H1 (cell line): ENCODE measurements around the gene MYL9. TPM values are rescaled to one million over a fixed set of nuclear protein-coding genes. Genes with fewer than 3 reads are reported as not detected.

ENCODE experiments used
- CTCF ChIA-PET: fragments of 300-600 bp; sonication (Branson Sonifier 250); formaldehyde crosslinking; loops from one replicate; lab custom pipeline; 2021; ENCODE audit not compliant: partially characterized antibody; lab: Charles Lee
- POLR2A ChIA-PET: fragments of 300-600 bp; sonication (Branson Sonifier 250); formaldehyde crosslinking; loops from one replicate; lab custom pipeline; 2021; ENCODE audit warnings: inconsistent platforms; ENCODE audit not compliant: partially characterized antibody; lab: Charles Lee
- DNase-seq, 2 experiments: peaks; one replicate each; pipeline versions ENCODE4 v3.0.0 to v3.0.0-alpha.2; 2010 to 2022; ENCODE audit warnings: low spot score in 2 of 2, low read depth in 1 of 2, mixed read lengths in 1 of 2
- FAIRE-seq: peaks from 2 replicates; lab custom pipeline; 2011; peaks lifted over from hg19 to GRCh38; lab: Jason Lieb, UNC
- H2AFZ ChIP-seq: 2 replicates; pipeline ENCODE4 v1.8.1; 2012; ENCODE audit warnings: low read length, inconsistent platforms
- H2AK5ac ChIP-seq: 2 replicates; pipeline ENCODE4 v1.6.1; 2013; ENCODE audit warnings: low read depth, low read length
- H2BK120ac ChIP-seq: replicated peaks from 2 replicates; pipeline ENCODE3; 2013; ENCODE audit warnings: low read depth, low read length, inconsistent platforms
- H2BK12ac ChIP-seq: 2 replicates; pipeline ENCODE4 v1.6.1; 2013; ENCODE audit warnings: low read depth, low read length
- H2BK15ac ChIP-seq: 2 replicates; pipeline ENCODE4 v1.6.1; 2013; ENCODE audit warnings: low read length
- H2BK20ac ChIP-seq: 2 replicates; pipeline ENCODE4 v1.6.1; 2013; ENCODE audit warnings: low read length
- H2BK5ac ChIP-seq: 2 replicates; pipeline ENCODE4 v1.6.1; 2013; ENCODE audit warnings: low read depth, low read length
- H3K14ac ChIP-seq: 2 replicates; pipeline ENCODE4 v1.6.1; 2013; ENCODE audit warnings: inconsistent platforms; ENCODE audit not compliant: insufficient read length
- H3K18ac ChIP-seq: 2 replicates; pipeline ENCODE4 v1.6.1; 2013; ENCODE audit warnings: low read length; ENCODE audit errors: extremely low read depth
- H3K23ac ChIP-seq: 2 replicates; pipeline ENCODE4 v1.6.1; 2013; ENCODE audit warnings: inconsistent platforms; ENCODE audit not compliant: insufficient read length
- H3K23me2 ChIP-seq: 2 replicates; pipeline ENCODE4 v1.6.1; 2013; ENCODE audit warnings: low read depth, low read length
- H3K27ac ChIP-seq: 2 replicates; pipeline ENCODE4 v1.6.1; 2011; ENCODE audit warnings: low read depth, low read length, inconsistent platforms
- H3K27me3 ChIP-seq, 4 experiments: replicated peaks in 1 of 4; 1 replicate in 1 of 4; 2 replicates in 3 of 4; pipeline versions ENCODE4 v1.6.1 to v1.8.1; 2011 to 2013; ENCODE audit warnings: low read length in 3 of 4, mild to moderate bottlenecking in 3 of 4, inconsistent platforms in 2 of 4, mixed read lengths in 2 of 4, moderate library complexity in 1 of 4; ENCODE audit not compliant: control insufficient read depth in 3 of 4, insufficient read depth in 3 of 4; ENCODE audit errors: extremely low read depth in 1 of 4
- H3K36me3 ChIP-seq, 4 experiments: 2 replicates each; pipeline versions ENCODE4 v1.6.1 to v1.8.1; 2011 to 2013; ENCODE audit warnings: mild to moderate bottlenecking in 4 of 4, low read length in 3 of 4, moderate library complexity in 2 of 4, control low read depth in 1 of 4, inconsistent platforms in 1 of 4; ENCODE audit not compliant: insufficient read depth in 4 of 4, control insufficient read depth in 2 of 4
- H3K4ac ChIP-seq: replicated peaks from 2 replicates; pipeline ENCODE3; 2013; ENCODE audit warnings: low read length, low read depth, mixed read lengths, inconsistent platforms; ENCODE audit not compliant: insufficient read length
- H3K4me1 ChIP-seq, 4 experiments: replicated peaks in 1 of 4; 1 replicate in 1 of 4; 2 replicates in 3 of 4; pipeline versions ENCODE4 v1.6.1 to v1.8.1; 2011 to 2013; ENCODE audit warnings: low read length in 3 of 4, inconsistent platforms in 2 of 4, mixed read lengths in 1 of 4; ENCODE audit not compliant: insufficient read depth in 4 of 4, control insufficient read depth in 3 of 4
- H3K4me2 ChIP-seq, 2 experiments: 2 replicates each; pipeline versions ENCODE4 v1.6.1 to v1.8.1; 2011 to 2013; ENCODE audit warnings: low read depth in 2 of 2, low read length in 2 of 2, control low read depth in 1 of 2, inconsistent platforms in 1 of 2, mild to moderate bottlenecking in 1 of 2; ENCODE audit not compliant: insufficient read depth in 1 of 2
- H3K4me3 ChIP-seq, 4 experiments: fragments of 200-600, 300-600 bp in 1 of 4; sonication (generic), shearing (Covaris generic), sonication (Bioruptor Twin) in 1 of 4; 2 replicates each; pipeline versions ENCODE4 v1.5.1 to v1.8.1; 2011 to 2016; ENCODE audit warnings: low read length in 4 of 4, low read depth in 3 of 4, control low read depth in 2 of 4, inconsistent platforms in 2 of 4, mild to moderate bottlenecking in 2 of 4, mixed read lengths in 1 of 4, moderate library complexity in 1 of 4; ENCODE audit not compliant: insufficient read depth in 2 of 4; ENCODE audit errors: extremely low read depth in 1 of 4
- H3K56ac ChIP-seq: replicated peaks from 2 replicates; pipeline ENCODE3; 2013; ENCODE audit warnings: low read depth, mild to moderate bottlenecking, mixed read lengths, low read length, inconsistent platforms; ENCODE audit not compliant: insufficient read length
- H3K79me1 ChIP-seq: 2 replicates; pipeline ENCODE4 v1.6.1; 2013; ENCODE audit warnings: low read depth, low read length, control low read depth
- H3K79me2 ChIP-seq, 2 experiments: 2 replicates each; pipeline versions ENCODE4 v1.6.1 to v1.8.1; 2012 to 2013; ENCODE audit warnings: low read length in 2 of 2, mild to moderate bottlenecking in 2 of 2, inconsistent platforms in 1 of 2; ENCODE audit not compliant: insufficient read depth in 2 of 2, control insufficient read depth in 1 of 2
- H3K9ac ChIP-seq, 4 experiments: replicated peaks in 1 of 4; 1 replicate in 1 of 4; 2 replicates in 3 of 4; pipeline versions ENCODE4 v1.6.1 to v1.8.1; 2011 to 2013; ENCODE audit warnings: low read depth in 3 of 4, low read length in 3 of 4, control low read depth in 2 of 4, mild to moderate bottlenecking in 2 of 4, moderate library complexity in 2 of 4, inconsistent platforms in 1 of 4; ENCODE audit errors: extremely low read depth in 1 of 4
- H3K9me3 ChIP-seq, 2 experiments: 2 replicates each; pipeline versions ENCODE4 v1.6.1 to v1.8.1; 2012 to 2013; ENCODE audit warnings: mild to moderate bottlenecking in 2 of 2, moderate library complexity in 2 of 2, control low read depth in 1 of 2, inconsistent platforms in 1 of 2, low read depth in 1 of 2, low read length in 1 of 2, mixed read lengths in 1 of 2; ENCODE audit not compliant: insufficient read depth in 2 of 2
- H4K20me1 ChIP-seq, 2 experiments: replicated peaks in 1 of 2; 2 replicates each; pipeline versions ENCODE3 to v1.8.1; 2011 to 2013; ENCODE audit warnings: inconsistent platforms in 2 of 2, low read length in 2 of 2, mild to moderate bottlenecking in 1 of 2; ENCODE audit not compliant: insufficient read depth in 2 of 2, control insufficient read depth in 1 of 2
- H4K5ac ChIP-seq: 2 replicates; pipeline ENCODE4 v1.6.1; 2013; ENCODE audit warnings: low read length, low read depth, mixed read lengths, inconsistent platforms; ENCODE audit not compliant: insufficient read length
- H4K8ac ChIP-seq: 2 replicates; pipeline ENCODE4 v1.8.0; 2013; ENCODE audit warnings: mild to moderate bottlenecking, moderate library complexity, low read length, inconsistent platforms; ENCODE audit not compliant: insufficient read depth; ENCODE audit errors: extremely low read depth
- H4K91ac ChIP-seq: replicated peaks from 2 replicates; pipeline ENCODE3; 2013; ENCODE audit warnings: low read length, mixed read lengths, inconsistent platforms; ENCODE audit not compliant: insufficient read length
- CBX8 ChIP-seq: fragments of 300-800, 300-1000 bp; sonication (generic); IDR thresholded peaks from 2 replicates; pipeline ENCODE4 v1.7.1; 2016; ENCODE audit warnings: low read depth, low read length, borderline replicate concordance
- FOSL1 ChIP-seq: IDR thresholded peaks from 2 replicates; pipeline ENCODE4 v1.6.1; 2011; ENCODE audit warnings: mild to moderate bottlenecking, low read depth, low read length, moderate library complexity; ENCODE audit not compliant: insufficient read depth
- HDAC6 ChIP-seq: IDR thresholded peaks from one replicate; pipeline ENCODE4 v1.7.1; 2012; ENCODE audit warnings: low read depth, mild to moderate bottlenecking, inconsistent platforms, low read length, moderate library complexity
- JUN ChIP-seq: IDR thresholded peaks from 2 replicates; pipeline ENCODE4 v1.6.1; 2011; ENCODE audit warnings: low read depth, mild to moderate bottlenecking, improper control_type of control experiment, low read length
- PHF8 ChIP-seq: fragments of 200-600 bp; sonication (generic); conservative IDR thresholded peaks from 2 replicates; pipeline ENCODE4 v1.7.1; 2012; ENCODE audit warnings: low read depth, mild to moderate bottlenecking, inconsistent platforms, low read length, moderate library complexity
- RBBP5 ChIP-seq: IDR thresholded peaks from 2 replicates; pipeline ENCODE4 v1.7.1; 2012; ENCODE audit warnings: low read depth, mild to moderate bottlenecking, inconsistent platforms, low read length, moderate library complexity, borderline replicate concordance
- SAP30 ChIP-seq: fragments of 300-600 bp; sonication (generic); IDR thresholded peaks from 2 replicates; pipeline ENCODE4 v1.7.1; 2012; ENCODE audit warnings: low read length, moderate library complexity, mild to moderate bottlenecking, inconsistent platforms; ENCODE audit not compliant: insufficient read depth, insufficient replicate concordance
- SIN3A ChIP-seq, 2 experiments: IDR thresholded peaks in 1 of 2; conservative IDR thresholded peaks in 1 of 2; 2 replicates each; pipeline ENCODE4 v1.6.1; 2011 to 2012; ENCODE audit warnings: low read length in 2 of 2, improper control_type of control experiment in 1 of 2, low read depth in 1 of 2, mild to moderate bottlenecking in 1 of 2
- SIX5 ChIP-seq: IDR thresholded peaks from 2 replicates; pipeline ENCODE4 v1.6.1; 2011; ENCODE audit warnings: mild to moderate bottlenecking, low read depth, low read length
- WGBS, 2 experiments: shearing (Covaris generic) in 1 of 2; methylation state at CpG; one replicate each; pipeline versions ENCODE4 v1.1.6 to v1.1.7; 2013 to 2015; ENCODE audit warnings: low lambda C conversion rate in 2 of 2, mixed read lengths in 2 of 2, inconsistent platforms in 1 of 2, low coverage in 1 of 2, missing lambda C conversion rate in 1 of 2; ENCODE audit not compliant: insufficient replicate concordance in 2 of 2, insufficient coverage in 1 of 2, insufficient read length in 1 of 2; ENCODE audit errors: extremely low coverage in 1 of 2, missing lambda C conversion rate in 1 of 2; 5-methylcytosine and 5-hydroxymethylcytosine counted together
- polyA plus RNA-seq, 7 experiments: library from polyadenylated mRNA; depleted of rRNA in 3 of 7; stranded (reverse) in 5 of 7; unstranded in 2 of 7; fragments of >200 nt in 5 of 7; fragments of 200-250 nt in 2 of 7; gene quantifications; 1 replicate in 5 of 7; 2 replicates in 1 of 7; 4 replicates in 1 of 7; pipeline versions ENCODE4 v1.2.1 to v1.2.3, GENCODE V29; 2011 to 2013; ENCODE audit warnings: missing spikeins in 2 of 7, mixed read lengths in 2 of 7
- total RNA-seq: library from RNA; stranded (reverse); fragmentation: NEBNext Ultra II Directional; extraction: Animal tissue kit (Norgen Biotek cat#: 25700); gene quantifications from 2 replicates; pipeline ENCODE4 v1.2.1, GENCODE V29; 2021
- TF ChIP-seq, protein P1 (sequence below): IDR thresholded peaks from 2 replicates; pipeline ENCODE4 v1.6.1; 2012; ENCODE audit warnings: low read length, inconsistent platforms

The MYL9 gene
- total and polyA plus RNA-seq, 2 of the 8 experiments (the other 6 are each of a cell fraction or from before 2014, with no cell fraction given), result 26.8 to 193 TPM

DNA sequence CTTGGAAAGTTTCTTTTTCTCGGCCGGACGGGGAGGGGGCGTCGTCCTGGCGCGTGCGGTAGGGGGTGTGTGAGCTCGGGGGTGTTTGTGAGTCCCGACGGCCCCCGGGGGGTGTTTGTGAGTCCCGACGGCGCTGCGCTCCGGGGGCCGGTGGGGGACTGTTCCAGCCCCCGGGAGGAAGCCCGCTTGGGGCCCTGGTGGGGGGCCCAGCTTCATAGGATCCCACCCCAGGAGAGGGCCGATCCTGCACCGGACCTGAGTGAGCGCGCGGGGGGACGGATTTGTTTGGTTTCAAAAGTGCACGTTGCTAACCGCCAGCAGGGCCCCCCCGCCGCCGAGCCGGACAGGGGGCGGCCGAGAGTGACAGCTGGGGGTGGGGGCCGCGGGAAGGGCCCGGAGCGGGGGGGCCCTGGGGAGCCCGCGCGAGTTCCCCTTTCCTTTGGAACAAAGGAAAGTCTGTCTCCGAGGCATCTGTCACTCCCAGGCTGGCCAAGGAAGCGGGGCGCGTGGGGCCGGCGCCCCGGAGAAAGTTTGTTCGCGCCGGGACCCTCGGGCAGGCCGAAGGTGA lies 32.6 kb downstream of the MYL9 start:
- ChIA-PET CTCF (interaction anchor here (0.9 to 18.0 kb wide), 3 partner anchors 13 to 33 kb away, joined by 4 to 202 read pairs (median 11); partner anchors contain the start of gene MYL9), POLR2A (interaction anchor here (0.6 to 17.6 kb wide), 8 partner anchors 13 to 276 kb away, joined by 3 to 388 read pairs (median 4); partner anchors contain the start of gene RAB5IF)
- peak overlapping the region; percentile 67 to 99 for H3K4me2 ChIP-seq
- peaks cover 4% of the 10 kb centered on the region in 2 experiments for H4K20me1 ChIP-seq
- H3K4me1 ChIP-seq, result peaks cover 14 to 31% (median 18%) of the 10 kb centered on the region in 4 experiments
- peak overlapping the region; percentile 54 to 81 (median 68); a peak in 6 of 7 replicates for H3K9ac ChIP-seq
- H3K4ac ChIP-seq, result no peak overlapping the region
- no peak overlapping the region for H3K14ac ChIP-seq
- peak overlapping the region; percentile 75 for H4K5ac ChIP-seq
- peak overlapping the region; percentile 87; the same call in 1 of the 2 replicates for H4K8ac ChIP-seq
- H2BK15ac ChIP-seq, result no peak overlapping the region
- H3K27me3 ChIP-seq, result no peaks in the 10 kb centered on the region
- H2BK5ac ChIP-seq, result no peak overlapping the region
- peaks cover 0 to 6% (median under 1%) of the 10 kb centered on the region in 4 experiments; a peak in 4 of 8 replicates for H3K36me3 ChIP-seq
- H4K91ac ChIP-seq, result no peak overlapping the region
- no peak overlapping the region; the same call in 1 of the 2 replicates for H3K18ac ChIP-seq
- no peak for FAIRE-seq
- H2BK120ac ChIP-seq, result no peak overlapping the region
- H2BK20ac ChIP-seq, result no peak overlapping the region
- DNase-seq, result no peak
- peaks cover 17% of the 10 kb centered on the region for H3K23me2 ChIP-seq
- H3K23ac ChIP-seq, result no peak overlapping the region
- peaks cover 9% of the 10 kb centered on the region for H3K79me1 ChIP-seq
- no peak overlapping the region for H2AFZ ChIP-seq
- WGBS, 2 experiments, result 0% methylated on average over 9 of the region's 53 CpGs; no CpG with 5 or more reads in 1 of the 2 experiments
- H2BK12ac ChIP-seq, result no peak overlapping the region
- H2AK5ac ChIP-seq, result no peak overlapping the region
- peak overlapping the region; percentile 54; the same call in 1 of the 2 replicates for H3K27ac ChIP-seq
- H3K4me3 ChIP-seq, result peak overlapping the region; percentile 63 to 98 (median 68)
- no peak overlapping the region for H3K56ac ChIP-seq
- peaks cover 16 to 55% of the 10 kb centered on the region in 2 experiments for H3K79me2 ChIP-seq
- H3K9me3 ChIP-seq, result no peaks in the 10 kb centered on the region
- TF ChIP-seq JUN, result no peak
- no peak for TF ChIP-seq RBBP5
- no peak for TF ChIP-seq FOSL1
- peak; percentile 42 for TF ChIP-seq PHF8
- TF ChIP-seq HDAC6, result no peak
- no peak for TF ChIP-seq SIX5
- no peak for TF ChIP-seq SAP30
- peak in 1 of 2 experiments; percentile 59; a peak in 2 of 4 replicates for TF ChIP-seq SIN3A (conservative IDR thresholded peaks at IDR 0.05 in 1 of 2, IDR thresholded peaks at IDR 0.05 in 1 of 2; ENCODE audit: low read depth in 1 of 2, low read length in 2 of 2)
- TF ChIP-seq, protein P1, sequence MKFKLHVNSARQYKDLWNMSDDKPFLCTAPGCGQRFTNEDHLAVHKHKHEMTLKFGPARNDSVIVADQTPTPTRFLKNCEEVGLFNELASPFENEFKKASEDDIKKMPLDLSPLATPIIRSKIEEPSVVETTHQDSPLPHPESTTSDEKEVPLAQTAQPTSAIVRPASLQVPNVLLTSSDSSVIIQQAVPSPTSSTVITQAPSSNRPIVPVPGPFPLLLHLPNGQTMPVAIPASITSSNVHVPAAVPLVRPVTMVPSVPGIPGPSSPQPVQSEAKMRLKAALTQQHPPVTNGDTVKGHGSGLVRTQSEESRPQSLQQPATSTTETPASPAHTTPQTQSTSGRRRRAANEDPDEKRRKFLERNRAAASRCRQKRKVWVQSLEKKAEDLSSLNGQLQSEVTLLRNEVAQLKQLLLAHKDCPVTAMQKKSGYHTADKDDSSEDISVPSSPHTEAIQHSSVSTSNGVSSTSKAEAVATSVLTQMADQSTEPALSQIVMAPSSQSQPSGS, result no peak
- TF ChIP-seq CBX8, result no peak
